ENCODE results near the gene SSBP1.

GRCh38 chr7:141722529-141722928, 15.6 kb upstream of the SSBP1 start:
- TF ChIP-seq, protein P1, sequence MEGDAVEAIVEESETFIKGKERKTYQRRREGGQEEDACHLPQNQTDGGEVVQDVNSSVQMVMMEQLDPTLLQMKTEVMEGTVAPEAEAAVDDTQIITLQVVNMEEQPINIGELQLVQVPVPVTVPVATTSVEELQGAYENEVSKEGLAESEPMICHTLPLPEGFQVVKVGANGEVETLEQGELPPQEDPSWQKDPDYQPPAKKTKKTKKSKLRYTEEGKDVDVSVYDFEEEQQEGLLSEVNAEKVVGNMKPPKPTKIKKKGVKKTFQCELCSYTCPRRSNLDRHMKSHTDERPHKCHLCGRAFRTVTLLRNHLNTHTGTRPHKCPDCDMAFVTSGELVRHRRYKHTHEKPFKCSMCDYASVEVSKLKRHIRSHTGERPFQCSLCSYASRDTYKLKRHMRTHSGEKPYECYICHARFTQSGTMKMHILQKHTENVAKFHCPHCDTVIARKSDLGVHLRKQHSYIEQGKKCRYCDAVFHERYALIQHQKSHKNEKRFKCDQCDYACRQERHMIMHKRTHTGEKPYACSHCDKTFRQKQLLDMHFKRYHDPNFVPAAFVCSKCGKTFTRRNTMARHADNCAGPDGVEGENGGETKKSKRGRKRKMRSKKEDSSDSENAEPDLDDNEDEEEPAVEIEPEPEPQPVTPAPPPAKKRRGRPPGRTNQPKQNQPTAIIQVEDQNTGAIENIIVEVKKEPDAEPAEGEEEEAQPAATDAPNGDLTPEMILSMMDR (IDR thresholded peaks at IDR 0.05), result no peak
- TF ChIP-seq POLR2A (IDR thresholded peaks at IDR 0.05), result no peak

All from heart left ventricle (tissue), 13 donors.